ENCODE measurements around the gene CTIF.
A peak's percentile ranks its signal among the peaks of the same experiment; 100 is the strongest.

DNA sequence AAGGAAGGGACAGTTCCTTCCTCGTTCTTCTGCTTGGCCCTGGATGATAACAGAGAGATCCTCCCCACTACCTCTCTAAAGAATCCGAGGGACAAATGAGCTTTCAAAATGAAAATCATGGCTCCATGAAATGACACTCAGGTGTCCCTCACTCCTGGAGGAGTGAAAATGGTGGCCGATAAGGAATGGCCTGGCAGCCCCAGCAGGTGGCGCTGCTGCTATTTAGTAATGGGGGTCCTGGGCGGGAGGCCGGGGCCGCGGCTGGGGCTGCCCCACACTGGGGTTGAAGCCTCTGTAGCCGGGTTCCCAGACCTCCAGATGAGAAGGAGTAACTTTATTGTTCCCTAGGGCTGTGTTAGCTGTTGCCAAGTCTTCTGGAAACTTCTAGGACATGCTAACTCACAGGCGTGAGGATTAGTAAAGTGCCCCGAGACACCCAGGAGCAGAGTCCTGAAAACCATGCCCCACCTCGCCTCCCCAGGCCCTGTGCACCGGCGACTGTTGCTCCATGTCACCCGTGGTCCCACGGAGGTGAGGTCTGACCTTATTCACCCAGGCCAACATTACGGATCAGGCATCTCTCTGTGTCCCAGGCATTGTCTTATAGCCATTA lies 138.0 kb downstream of the CTIF start:
- TF ChIP-seq, protein P1, sequence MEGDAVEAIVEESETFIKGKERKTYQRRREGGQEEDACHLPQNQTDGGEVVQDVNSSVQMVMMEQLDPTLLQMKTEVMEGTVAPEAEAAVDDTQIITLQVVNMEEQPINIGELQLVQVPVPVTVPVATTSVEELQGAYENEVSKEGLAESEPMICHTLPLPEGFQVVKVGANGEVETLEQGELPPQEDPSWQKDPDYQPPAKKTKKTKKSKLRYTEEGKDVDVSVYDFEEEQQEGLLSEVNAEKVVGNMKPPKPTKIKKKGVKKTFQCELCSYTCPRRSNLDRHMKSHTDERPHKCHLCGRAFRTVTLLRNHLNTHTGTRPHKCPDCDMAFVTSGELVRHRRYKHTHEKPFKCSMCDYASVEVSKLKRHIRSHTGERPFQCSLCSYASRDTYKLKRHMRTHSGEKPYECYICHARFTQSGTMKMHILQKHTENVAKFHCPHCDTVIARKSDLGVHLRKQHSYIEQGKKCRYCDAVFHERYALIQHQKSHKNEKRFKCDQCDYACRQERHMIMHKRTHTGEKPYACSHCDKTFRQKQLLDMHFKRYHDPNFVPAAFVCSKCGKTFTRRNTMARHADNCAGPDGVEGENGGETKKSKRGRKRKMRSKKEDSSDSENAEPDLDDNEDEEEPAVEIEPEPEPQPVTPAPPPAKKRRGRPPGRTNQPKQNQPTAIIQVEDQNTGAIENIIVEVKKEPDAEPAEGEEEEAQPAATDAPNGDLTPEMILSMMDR (conservative IDR thresholded peaks at IDR 0.05; ENCODE audit: low read length): peak; percentile 80
- TF ChIP-seq EZH2phosphoT487 (IDR thresholded peaks at IDR 0.05; ENCODE audit: borderline replicate concordance, low read depth, low read length): no peak

Data from OCI-LY7 (cell line).